BLaER1 treated with 17β-estradiol and CSF1 and Interleukin-3, amounts not matched to agents 10 nM and 100 nM (cell line): ENCODE results near the gene TRIM56.
"Not testable (repeated sequence)": the region's sequence is repeated elsewhere in the genome, so short reads cannot be mapped to it uniquely, and the experiment has no call there.

ENCODE experiments used
- H3K27ac ChIP-seq, 11 experiments: shearing (Covaris generic); formaldehyde crosslinking; 2 replicates each; pipeline ENCODE4 v1.8.1; 2022
- H3K27me3 ChIP-seq, 11 experiments: shearing (Covaris generic); formaldehyde crosslinking; 2 replicates each; pipeline ENCODE4 v1.8.1; 2022
- H3K36me3 ChIP-seq, 11 experiments: shearing (Covaris generic); formaldehyde crosslinking; 2 replicates each; pipeline ENCODE4 v1.8.1; 2022
- H3K4me1 ChIP-seq, 10 experiments: shearing (Covaris generic); formaldehyde crosslinking; 2 replicates each; pipeline ENCODE4 v1.8.1; 2022
- H3K4me2 ChIP-seq, 11 experiments: shearing (Covaris generic); formaldehyde crosslinking; 2 replicates each; pipeline ENCODE4 v1.8.1; 2022
- H3K4me3 ChIP-seq, 10 experiments: shearing (Covaris generic); formaldehyde crosslinking; 2 replicates each; pipeline ENCODE4 v1.8.1; 2022
- H3K9ac ChIP-seq, 11 experiments: shearing (Covaris generic); formaldehyde crosslinking; 2 replicates each; pipeline ENCODE4 v1.8.1; 2022
- H3K9me3 ChIP-seq, 11 experiments: shearing (Covaris generic); formaldehyde crosslinking; replicated peaks in 1 of 11; 2 replicates each; pipeline ENCODE4 v1.8.1; 2022
- H4K20me1 ChIP-seq, 11 experiments: shearing (Covaris generic); formaldehyde crosslinking; 2 replicates each; pipeline ENCODE4 v1.8.1; 2022
- Cebpa-rat ChIP-seq, 11 experiments: shearing (Covaris generic); IDR thresholded peaks; 2 replicates each; pipeline ENCODE4 v1.8.1; 2022

TRIM56 gene

DNA sequence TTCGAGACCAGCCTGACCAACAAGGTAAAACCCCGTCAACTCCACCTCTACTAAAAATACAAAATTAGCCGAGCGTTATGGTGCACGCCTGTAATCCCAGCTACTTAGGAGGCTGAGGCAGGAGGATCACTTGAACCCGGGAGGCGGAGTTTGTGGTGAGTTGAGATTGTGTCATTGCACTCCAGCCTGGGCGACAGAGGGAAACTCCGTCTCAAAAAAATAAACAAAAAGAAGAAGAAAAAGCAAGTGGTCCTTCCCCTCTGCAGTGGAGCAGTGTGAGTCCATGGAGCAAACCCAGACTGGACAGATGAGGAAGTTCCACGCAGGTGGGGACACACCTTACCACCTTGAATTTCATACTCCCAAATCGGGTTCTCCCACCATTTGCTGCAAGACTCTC lies 28.6 kb downstream of the TRIM56 start:
- no peak overlapping the region for H3K27ac ChIP-seq
- no peaks in the 10 kb centered on the region for H3K36me3 ChIP-seq
- no peaks in the 10 kb centered on the region; a peak in 2 of 22 replicates for H4K20me1 ChIP-seq
- H3K27me3 ChIP-seq: peaks cover 0 to 3% (median 0%) of the 10 kb centered on the region in 11 experiments; a peak in 1 of 22 replicates
- peak overlapping the region in 7 of 11 experiments; percentile 1 to 51 (median 37); a peak in 10 of 22 replicates for H3K4me2 ChIP-seq
- no peaks in the 10 kb centered on the region for H3K9me3 ChIP-seq
- no peak overlapping the region for H3K4me3 ChIP-seq
- peaks cover 2 to 37% (median 18%) of the 10 kb centered on the region in 10 experiments for H3K4me1 ChIP-seq
- no peak overlapping the region for H3K9ac ChIP-seq
- TF ChIP-seq Cebpa-rat (IDR thresholded peaks at IDR 0.05): no peak

DNA sequence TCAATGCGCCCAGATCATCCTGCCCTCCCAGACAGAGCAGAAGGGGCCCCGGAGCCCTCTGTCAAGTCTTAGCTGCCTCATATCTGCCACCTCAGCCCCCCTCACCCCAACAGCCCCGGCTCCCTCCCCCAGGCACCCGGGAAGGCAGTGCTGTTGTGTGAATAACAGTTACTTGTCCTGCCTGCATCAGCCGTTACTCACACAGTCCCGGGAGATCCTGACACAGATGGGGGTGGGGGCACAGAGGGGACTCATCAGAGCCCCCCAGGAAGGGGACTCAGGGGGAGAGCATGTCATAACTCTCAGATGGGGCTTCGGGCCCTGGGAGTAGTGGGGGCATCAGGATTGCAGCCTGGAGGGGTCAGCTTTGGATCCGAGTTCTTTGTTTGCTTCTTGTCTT lies 29.2 kb downstream of the TRIM56 start:
- Histone ChIP-seq H3K9ac (peak overlapping the region in 2 of 11 experiments; percentile 9 to 24; a peak in 1 of 22 replicates), H3K27ac (no peak overlapping the region), H3K4me1 (peaks cover 0 to 37% (median 14%) of the 10 kb centered on the region in 10 experiments; a peak in 15 of 20 replicates), H4K20me1 (no peaks in the 10 kb centered on the region; a peak in 2 of 22 replicates), H3K4me2 (peak overlapping the region in 7 of 11 experiments; percentile 1 to 51 (median 37); a peak in 11 of 22 replicates), H3K36me3 (no peaks in the 10 kb centered on the region), H3K9me3 (no peaks in the 10 kb centered on the region), H3K4me3 (no peak overlapping the region), H3K27me3 (no peaks in the 10 kb centered on the region)
- no peak for TF ChIP-seq Cebpa-rat (IDR thresholded peaks at IDR 0.05)

DNA sequence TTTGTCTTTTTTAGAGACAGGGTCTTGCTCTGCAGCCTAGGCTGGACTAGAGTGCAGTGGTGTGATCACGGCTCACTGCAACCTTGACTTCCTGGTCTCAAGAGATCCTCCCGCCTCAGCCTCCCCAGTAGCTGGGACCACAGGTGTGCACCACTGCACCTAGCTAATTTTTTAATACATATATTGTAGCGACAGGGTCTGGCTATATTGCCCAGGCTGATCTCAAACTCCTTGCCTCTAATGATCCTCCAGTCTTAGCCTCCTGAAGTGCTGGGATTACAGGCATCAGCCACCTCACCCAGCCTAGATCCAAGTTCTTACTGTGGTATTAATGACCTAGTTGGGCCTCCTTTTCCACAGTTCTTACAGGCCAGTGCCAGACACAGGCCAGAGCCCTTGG lies 29.9 kb downstream of the TRIM56 start:
- no peak overlapping the region for H3K27ac ChIP-seq
- no peak overlapping the region for H3K4me3 ChIP-seq
- H3K9ac ChIP-seq: no peak overlapping the region
- no peaks in the 10 kb centered on the region for H3K36me3 ChIP-seq
- H3K4me1 ChIP-seq: peaks cover 4 to 37% (median 19%) of the 10 kb centered on the region in 10 experiments; a peak in 19 of 20 replicates
- no peak for TF ChIP-seq Cebpa-rat (IDR thresholded peaks at IDR 0.05)
- no peaks in the 10 kb centered on the region for H3K9me3 ChIP-seq
- H3K4me2 ChIP-seq: 0 out of 22 replicates have a peak overlapping the region, but pooled peaks of 1 of the 11 experiments have one; percentile 51
- H4K20me1 ChIP-seq: no peaks in the 10 kb centered on the region; a peak in 2 of 22 replicates
- no peaks in the 10 kb centered on the region for H3K27me3 ChIP-seq

DNA sequence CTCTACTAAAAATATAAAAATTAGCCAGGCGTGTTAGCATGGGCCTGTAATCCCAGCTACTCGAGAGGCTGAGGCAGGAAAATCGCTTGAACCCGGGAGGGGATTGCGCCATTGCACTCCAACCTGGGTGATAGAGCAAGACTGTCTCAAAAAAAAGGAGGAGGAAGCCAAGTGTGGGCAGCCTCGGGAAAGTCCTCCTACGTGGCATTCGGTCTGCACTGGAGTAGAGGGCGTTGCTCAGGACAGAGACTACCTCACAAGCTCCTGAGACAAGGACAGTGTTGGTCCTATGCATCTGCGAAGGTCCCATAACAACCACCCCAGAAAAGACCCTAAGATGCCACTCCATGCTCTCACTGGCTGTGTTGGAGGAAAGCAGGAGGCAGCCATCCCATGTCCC lies 31.6 kb downstream of the TRIM56 start:
- Histone ChIP-seq H4K20me1 (no peaks in the 10 kb centered on the region; a peak in 2 of 22 replicates), H3K36me3 (no peaks in the 10 kb centered on the region), H3K9ac (no peak overlapping the region), H3K4me2 (peak overlapping the region in 3 of 11 experiments; percentile 3 to 30 (median 10); a peak in 1 of 22 replicates), H3K27me3 (0 out of 22 replicates have a peak, but pooled peaks cover 0 to 4% (median 0%) of the 10 kb centered on the region in 11 experiments), H3K4me3 (no peak overlapping the region), H3K27ac (no peak overlapping the region), H3K9me3 (no peaks in the 10 kb centered on the region), H3K4me1 (peaks cover 9 to 48% (median 35%) of the 10 kb centered on the region in 10 experiments)
- no peak for TF ChIP-seq Cebpa-rat (IDR thresholded peaks at IDR 0.05)

DNA sequence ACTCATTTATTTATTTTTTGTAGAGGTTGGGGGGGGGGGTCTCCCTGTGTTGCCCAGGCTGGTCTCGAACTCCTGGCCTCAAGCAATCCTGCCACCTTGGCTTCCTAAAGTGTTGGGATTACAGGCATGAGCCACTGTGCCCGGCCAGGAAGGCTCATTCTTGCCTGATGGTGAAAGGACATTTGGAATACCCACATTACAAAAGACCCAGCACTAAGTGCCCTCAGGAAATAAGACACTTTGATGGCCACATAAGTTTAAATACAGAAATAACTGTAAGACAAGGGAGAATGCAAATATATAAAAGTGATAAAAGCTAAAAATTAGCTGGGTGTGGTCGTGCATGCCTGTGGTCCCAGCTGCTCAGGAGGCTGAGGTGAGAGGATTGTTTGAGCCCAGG lies 33.6 kb downstream of the TRIM56 start:
- H3K27ac ChIP-seq: no peak overlapping the region
- no peaks in the 10 kb centered on the region for H3K36me3 ChIP-seq
- peaks cover 0 to 19% (median 0%) of the 10 kb centered on the region in 11 experiments; a peak in 4 of 22 replicates for H3K27me3 ChIP-seq
- no peak overlapping the region for H3K9ac ChIP-seq
- no peak overlapping the region for H3K4me2 ChIP-seq
- no peak overlapping the region for H3K4me3 ChIP-seq
- no peak for TF ChIP-seq Cebpa-rat (IDR thresholded peaks at IDR 0.05)
- H3K9me3 ChIP-seq: no peaks in the 10 kb centered on the region
- peaks cover 25 to 66% (median 54%) of the 10 kb centered on the region in 10 experiments for H3K4me1 ChIP-seq
- no peaks in the 10 kb centered on the region; a peak in 1 of 22 replicates for H4K20me1 ChIP-seq

DNA sequence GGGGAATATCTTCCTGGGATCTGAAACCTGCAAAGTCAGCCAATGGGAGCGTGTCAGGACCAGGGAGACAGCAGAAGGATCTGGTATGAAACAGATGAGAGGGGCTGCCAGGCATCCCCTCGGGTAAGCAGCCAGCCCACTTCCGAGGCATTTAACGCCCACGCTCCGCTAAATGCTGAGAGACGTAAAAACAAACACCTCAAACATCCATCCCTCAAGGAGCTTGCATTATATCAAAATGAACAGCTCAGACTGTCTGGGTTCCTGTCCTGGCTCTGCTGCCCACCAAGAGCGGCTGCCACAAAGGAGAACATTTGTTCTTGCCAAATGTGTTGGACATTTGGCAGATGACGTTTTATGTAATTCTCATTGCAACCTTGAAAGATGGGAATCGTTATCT lies 34.6 kb downstream of the TRIM56 start:
- H3K9me3 ChIP-seq: no peaks in the 10 kb centered on the region
- H3K4me2 ChIP-seq: peak overlapping the region in 10 of 11 experiments; percentile 1 to 94 (median 87); a peak in 19 of 22 replicates
- H3K9ac ChIP-seq: no peak overlapping the region; a peak in 1 of 22 replicates
- peaks cover 35 to 68% (median 60%) of the 10 kb centered on the region in 10 experiments for H3K4me1 ChIP-seq
- no peaks in the 10 kb centered on the region; a peak in 1 of 22 replicates for H4K20me1 ChIP-seq
- H3K27me3 ChIP-seq: peaks cover 0 to 19% (median 0%) of the 10 kb centered on the region in 11 experiments; a peak in 4 of 22 replicates
- no peaks in the 10 kb centered on the region for H3K36me3 ChIP-seq
- no peak overlapping the region for H3K4me3 ChIP-seq
- H3K27ac ChIP-seq: no peak overlapping the region
- TF ChIP-seq Cebpa-rat (IDR thresholded peaks at IDR 0.05): no peak

DNA sequence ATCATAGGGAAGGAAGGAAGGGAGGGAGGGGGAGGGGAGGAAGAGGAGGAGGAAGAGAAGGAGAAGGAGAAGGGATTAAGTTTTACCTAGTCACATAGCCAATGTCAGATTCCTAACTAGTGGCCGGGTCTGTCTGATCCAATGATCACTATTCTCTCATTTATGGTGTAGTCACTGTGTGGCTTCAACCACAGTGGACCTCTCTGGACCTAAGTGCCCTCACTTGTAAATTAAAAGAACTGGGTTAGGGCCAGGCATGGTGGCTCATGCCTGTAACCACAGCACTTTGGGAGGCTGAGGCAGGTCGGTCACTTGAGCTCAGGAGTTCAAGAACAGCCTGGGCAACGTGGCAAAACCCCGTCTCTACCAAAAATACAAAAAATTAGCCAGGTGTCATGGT lies 35.0 kb downstream of the TRIM56 start:
- H4K20me1 ChIP-seq: no peaks in the 10 kb centered on the region; a peak in 1 of 22 replicates
- peaks cover 40 to 72% (median 63%) of the 10 kb centered on the region in 10 experiments for H3K4me1 ChIP-seq
- H3K4me2 ChIP-seq: peak overlapping the region in 10 of 11 experiments; percentile 1 to 94 (median 87); a peak in 19 of 22 replicates
- no peak overlapping the region for H3K27ac ChIP-seq
- no peak overlapping the region for H3K9ac ChIP-seq
- H3K4me3 ChIP-seq: no peak overlapping the region
- H3K27me3 ChIP-seq: peaks cover 0 to 19% (median 0%) of the 10 kb centered on the region in 11 experiments; a peak in 4 of 22 replicates
- no peaks in the 10 kb centered on the region for H3K9me3 ChIP-seq
- no peaks in the 10 kb centered on the region for H3K36me3 ChIP-seq
- TF ChIP-seq Cebpa-rat (IDR thresholded peaks at IDR 0.05): no peak

DNA sequence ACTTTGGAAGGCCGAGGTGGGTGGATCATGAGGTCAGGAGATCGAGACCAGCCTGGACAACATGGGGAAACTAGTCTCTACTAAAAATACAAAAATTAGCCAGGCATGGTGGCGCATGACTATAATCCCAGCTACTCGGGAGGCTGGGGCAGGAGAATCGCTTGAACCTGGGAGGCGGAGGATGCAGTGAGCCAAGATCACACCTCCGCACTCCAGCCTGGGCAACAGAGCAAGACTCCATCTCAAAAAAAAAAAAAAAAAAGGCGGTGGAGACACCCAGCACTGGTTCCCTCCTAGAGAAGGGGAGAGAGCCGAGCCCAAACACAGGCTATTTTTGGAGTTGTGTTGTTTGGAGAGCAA lies 36.3 kb downstream of the TRIM56 start:
- H3K9me3 ChIP-seq, H3K36me3 ChIP-seq, H4K20me1 ChIP-seq: not testable (repeated sequence)
- peak overlapping the region in 9 of 10 experiments; percentile 21 to 61 (median 29); a peak in 7 of 20 replicates for H3K4me3 ChIP-seq
- peaks cover 0 to 28% (median 0%) of the 10 kb centered on the region in 11 experiments; a peak in 4 of 22 replicates for H3K27me3 ChIP-seq
- H3K4me2 ChIP-seq: peak overlapping the region; percentile 77 to 94 (median 88)
- H3K4me1 ChIP-seq: peaks cover 53 to 85% (median 76%) of the 10 kb centered on the region in 10 experiments
- H3K27ac ChIP-seq: peak overlapping the region in 10 of 11 experiments; percentile 47 to 79 (median 76); a peak in 19 of 22 replicates
- peak overlapping the region in 10 of 11 experiments; percentile 39 to 72 (median 64); a peak in 19 of 22 replicates for H3K9ac ChIP-seq

DNA sequence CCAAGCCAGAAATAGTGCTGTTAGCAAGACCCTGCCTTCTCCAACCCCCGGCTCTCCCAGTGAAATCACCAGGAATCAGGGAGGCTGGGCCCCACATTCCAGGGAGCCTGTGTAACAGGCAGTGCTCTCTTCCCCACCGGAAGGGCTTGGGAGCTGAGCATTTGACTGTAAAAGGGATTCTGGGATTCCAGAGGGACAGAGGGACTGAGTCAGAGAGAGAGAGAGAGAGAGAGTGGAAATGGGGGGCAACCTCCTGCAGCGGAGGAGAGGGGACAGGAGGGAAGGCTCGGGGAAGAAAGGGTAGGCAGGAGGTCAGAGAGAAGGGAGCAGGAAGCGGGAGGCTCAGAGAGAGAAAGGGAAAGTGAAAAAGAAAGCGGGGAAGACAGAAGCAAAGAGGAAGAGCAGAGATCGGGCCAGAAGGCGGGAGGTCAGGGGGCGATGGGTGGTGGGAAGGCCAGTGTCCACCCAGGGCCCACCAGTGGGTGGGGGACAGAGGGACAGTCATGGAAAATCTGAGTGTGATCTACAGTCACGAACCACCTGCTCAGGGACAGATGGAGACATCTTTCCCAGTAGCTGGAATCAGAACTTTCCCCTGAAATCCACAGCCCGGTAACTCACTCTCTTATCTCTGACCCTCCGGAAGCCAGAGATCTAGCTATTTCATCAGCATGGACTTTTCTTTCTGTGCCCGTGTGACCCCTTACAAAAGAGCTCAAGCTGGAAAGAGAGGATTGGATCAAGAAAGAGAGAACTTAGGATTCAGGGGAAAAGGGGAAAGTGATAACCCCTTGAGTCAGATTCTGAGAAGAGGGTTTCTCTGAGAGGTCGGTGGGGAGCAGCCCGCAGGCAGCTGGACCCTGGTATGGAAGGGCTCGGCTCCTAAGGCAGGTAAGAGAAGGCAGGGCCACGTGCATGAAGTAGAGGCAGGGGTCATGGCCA lies 37.0 kb downstream of the TRIM56 start:
- Histone ChIP-seq H3K9me3 (no peaks in the 10 kb centered on the region), H3K4me3 (peak overlapping the region; percentile 12 to 61 (median 28); a peak in 14 of 20 replicates), H3K4me1 (peaks cover 59 to 87% (median 81%) of the 10 kb centered on the region in 10 experiments)

More for the DNA sequence above, 37.0 kb downstream of the TRIM56 start:
- peak overlapping the region; percentile 77 to 94 (median 88) for H3K4me2 ChIP-seq
- H3K36me3 ChIP-seq: no peaks in the 10 kb centered on the region
- no peaks in the 10 kb centered on the region for H4K20me1 ChIP-seq
- peak overlapping the region in 10 of 11 experiments; percentile 47 to 79 (median 76); a peak in 19 of 22 replicates for H3K27ac ChIP-seq
- H3K27me3 ChIP-seq: peaks cover 0 to 28% (median 0%) of the 10 kb centered on the region in 11 experiments; a peak in 4 of 22 replicates
- no peak for TF ChIP-seq Cebpa-rat (IDR thresholded peaks at IDR 0.05)
- peak overlapping the region; percentile 39 to 72 (median 64); a peak in 20 of 22 replicates for H3K9ac ChIP-seq
